ENCODE results near the gene STARD3NL.
"Not testable (repeated sequence)": the region's sequence is repeated elsewhere in the genome, so short reads cannot be mapped to it uniquely, and the experiment has no call there.

DNA sequence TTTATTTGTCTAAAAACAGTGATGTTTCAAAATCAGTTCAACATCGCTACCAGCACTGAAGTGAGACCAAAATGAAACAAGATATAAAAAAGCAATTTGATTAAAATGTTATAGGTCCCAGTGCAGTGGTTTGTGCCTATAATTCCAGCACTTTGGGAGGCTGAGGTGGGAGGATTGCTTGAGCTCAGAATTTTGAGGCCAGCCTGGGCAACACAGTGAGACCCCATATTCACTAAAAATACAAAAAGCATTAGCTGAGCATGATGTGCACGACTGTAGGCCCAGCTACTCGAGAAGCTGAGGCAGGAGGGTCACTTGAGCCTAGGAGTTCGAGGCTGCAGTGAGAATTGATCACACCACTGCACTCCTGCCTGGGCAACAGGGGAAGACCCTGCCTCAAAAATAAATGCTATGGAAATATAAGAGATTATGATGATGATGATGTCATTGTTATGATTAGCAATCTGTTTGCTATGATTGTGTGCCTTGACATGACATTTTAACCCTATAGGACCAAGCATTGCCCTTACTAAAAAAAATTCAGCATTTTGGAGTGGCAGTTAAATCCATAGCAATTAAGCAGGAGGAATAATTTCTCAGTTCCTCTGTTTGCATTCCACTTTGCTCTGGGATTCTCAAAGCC, 91.8 kb downstream of the STARD3NL start:
- TF ChIP-seq, protein P1, sequence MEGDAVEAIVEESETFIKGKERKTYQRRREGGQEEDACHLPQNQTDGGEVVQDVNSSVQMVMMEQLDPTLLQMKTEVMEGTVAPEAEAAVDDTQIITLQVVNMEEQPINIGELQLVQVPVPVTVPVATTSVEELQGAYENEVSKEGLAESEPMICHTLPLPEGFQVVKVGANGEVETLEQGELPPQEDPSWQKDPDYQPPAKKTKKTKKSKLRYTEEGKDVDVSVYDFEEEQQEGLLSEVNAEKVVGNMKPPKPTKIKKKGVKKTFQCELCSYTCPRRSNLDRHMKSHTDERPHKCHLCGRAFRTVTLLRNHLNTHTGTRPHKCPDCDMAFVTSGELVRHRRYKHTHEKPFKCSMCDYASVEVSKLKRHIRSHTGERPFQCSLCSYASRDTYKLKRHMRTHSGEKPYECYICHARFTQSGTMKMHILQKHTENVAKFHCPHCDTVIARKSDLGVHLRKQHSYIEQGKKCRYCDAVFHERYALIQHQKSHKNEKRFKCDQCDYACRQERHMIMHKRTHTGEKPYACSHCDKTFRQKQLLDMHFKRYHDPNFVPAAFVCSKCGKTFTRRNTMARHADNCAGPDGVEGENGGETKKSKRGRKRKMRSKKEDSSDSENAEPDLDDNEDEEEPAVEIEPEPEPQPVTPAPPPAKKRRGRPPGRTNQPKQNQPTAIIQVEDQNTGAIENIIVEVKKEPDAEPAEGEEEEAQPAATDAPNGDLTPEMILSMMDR (IDR thresholded peaks at IDR 0.05) = not testable (repeated sequence)
- TF ChIP-seq EP300 (IDR thresholded peaks at IDR 0.05); POLR2A (IDR thresholded peaks at IDR 0.05; ENCODE audit: low read depth): not testable (repeated sequence)
